ENCODE data around the gene HORMAD1. TPM values are rescaled to one million over a fixed set of nuclear protein-coding genes. Genes with fewer than 3 reads are reported as not detected.

HORMAD1 gene
- total and polyA plus RNA-seq, 2 experiments from 2014 or later = 0.50 TPM; not detected in 1

GRCh38 chr1:150696995-150697927 lies 23.4 kb downstream of the HORMAD1 start, which contains the start of gene GOLPH3L:
Gene GOLPH3L (minus strand): TSS chr1:150697154. CDS start chr1:150694838, 2,316 bp downstream.
- Histone ChIP-seq H3K27me3 (no peaks in the 10 kb centered on the region), H2AFZ (peak within 1 kb of the TSS; percentile 59), H3K79me2 (peaks cover 25% of the 10 kb centered on the region), H3K36me3 (replicated peaks; ENCODE audit: insufficient read depth, low read depth) (no peaks in the 10 kb centered on the region), H3K4me1 (ENCODE audit: insufficient read depth) (no peaks in the 10 kb centered on the region), H3K27ac (peak within 1 kb of the TSS; percentile 29), H3K9me2 (replicated peaks; ENCODE audit: insufficient read depth) (no peaks in the 10 kb centered on the region), H3K4me2 (peak within 1 kb of the TSS; percentile 83), H3K4me3 (peak within 1 kb of the TSS; percentile 38), H3K9me3 (ENCODE audit: low read depth) (no peaks in the 10 kb centered on the region), H4K20me1 (ENCODE audit: insufficient read depth, poor library complexity, severe bottlenecking) (no peaks in the 10 kb centered on the region)
- TF ChIP-seq, protein P1, sequence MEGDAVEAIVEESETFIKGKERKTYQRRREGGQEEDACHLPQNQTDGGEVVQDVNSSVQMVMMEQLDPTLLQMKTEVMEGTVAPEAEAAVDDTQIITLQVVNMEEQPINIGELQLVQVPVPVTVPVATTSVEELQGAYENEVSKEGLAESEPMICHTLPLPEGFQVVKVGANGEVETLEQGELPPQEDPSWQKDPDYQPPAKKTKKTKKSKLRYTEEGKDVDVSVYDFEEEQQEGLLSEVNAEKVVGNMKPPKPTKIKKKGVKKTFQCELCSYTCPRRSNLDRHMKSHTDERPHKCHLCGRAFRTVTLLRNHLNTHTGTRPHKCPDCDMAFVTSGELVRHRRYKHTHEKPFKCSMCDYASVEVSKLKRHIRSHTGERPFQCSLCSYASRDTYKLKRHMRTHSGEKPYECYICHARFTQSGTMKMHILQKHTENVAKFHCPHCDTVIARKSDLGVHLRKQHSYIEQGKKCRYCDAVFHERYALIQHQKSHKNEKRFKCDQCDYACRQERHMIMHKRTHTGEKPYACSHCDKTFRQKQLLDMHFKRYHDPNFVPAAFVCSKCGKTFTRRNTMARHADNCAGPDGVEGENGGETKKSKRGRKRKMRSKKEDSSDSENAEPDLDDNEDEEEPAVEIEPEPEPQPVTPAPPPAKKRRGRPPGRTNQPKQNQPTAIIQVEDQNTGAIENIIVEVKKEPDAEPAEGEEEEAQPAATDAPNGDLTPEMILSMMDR (IDR thresholded peaks at IDR 0.05; ENCODE audit: poor library complexity) = no peak
- TF ChIP-seq EZH2phosphoT487 (IDR thresholded peaks at IDR 0.05; ENCODE audit: low read depth, severe bottlenecking, unreplicated experiment) (no peak), EZH2 (IDR thresholded peaks at IDR 0.05; ENCODE audit: borderline replicate concordance) (no peak)
- peak; percentile 95 for DNase-seq (ENCODE audit: low spot score)
- 7% methylated on average over 18 of the region's 18 CpGs for WGBS (ENCODE audit: low lambda C conversion rate, missing lambda C conversion rate)

GRCh38 chr1:150696590-150696989 lies 24.1 kb downstream of the HORMAD1 start:
- H3K79me2 ChIP-seq = peaks cover 25% of the 10 kb centered on the region
- no peak for TF ChIP-seq EZH2phosphoT487 (IDR thresholded peaks at IDR 0.05; ENCODE audit: low read depth, severe bottlenecking, unreplicated experiment)
- no peak for TF ChIP-seq EZH2 (IDR thresholded peaks at IDR 0.05; ENCODE audit: borderline replicate concordance)
- TF ChIP-seq, protein P1 (IDR thresholded peaks at IDR 0.05; ENCODE audit: poor library complexity) = no peak
- peak; percentile 4 for DNase-seq (ENCODE audit: low spot score)
- H3K4me3 ChIP-seq = peak overlapping the region; percentile 38
- no peaks in the 10 kb centered on the region for H3K27me3 ChIP-seq
- peak overlapping the region; percentile 29 for H3K27ac ChIP-seq
- no peaks in the 10 kb centered on the region for H3K9me3 ChIP-seq (ENCODE audit: low read depth)
- H3K36me3 ChIP-seq (replicated peaks; ENCODE audit: insufficient read depth, low read depth) = no peaks in the 10 kb centered on the region
- H3K9me2 ChIP-seq (replicated peaks; ENCODE audit: insufficient read depth) = no peaks in the 10 kb centered on the region
- H2AFZ ChIP-seq = peak overlapping the region; percentile 48
- 1% methylated on average over 6 of the region's 6 CpGs for WGBS (ENCODE audit: low lambda C conversion rate, missing lambda C conversion rate)
- H3K4me2 ChIP-seq = peak overlapping the region; percentile 83
- no peaks in the 10 kb centered on the region for H4K20me1 ChIP-seq (ENCODE audit: insufficient read depth, poor library complexity, severe bottlenecking)
- H3K4me1 ChIP-seq (ENCODE audit: insufficient read depth) = no peaks in the 10 kb centered on the region

- Histone ChIP-seq H3K4me1 (ENCODE audit: insufficient read depth) (no peaks in the 10 kb centered on the region), H3K9me2 (replicated peaks; ENCODE audit: insufficient read depth) (no peaks in the 10 kb centered on the region), H3K79me2 (peaks cover 28% of the 10 kb centered on the region), H3K4me3 (peak overlapping the region; percentile 38), H3K9me3 (ENCODE audit: low read depth) (no peaks in the 10 kb centered on the region), H2AFZ (no peak overlapping the region), H3K4me2 (peak overlapping the region; percentile 83), H4K20me1 (ENCODE audit: insufficient read depth, poor library complexity, severe bottlenecking) (no peaks in the 10 kb centered on the region), H3K27ac (peak overlapping the region; percentile 29), H3K36me3 (replicated peaks; ENCODE audit: insufficient read depth, low read depth) (no peaks in the 10 kb centered on the region), H3K27me3 (no peaks in the 10 kb centered on the region)
- TF ChIP-seq EZH2phosphoT487 (IDR thresholded peaks at IDR 0.05; ENCODE audit: low read depth, severe bottlenecking, unreplicated experiment) (no peak), EZH2 (IDR thresholded peaks at IDR 0.05; ENCODE audit: borderline replicate concordance) (no peak)
- TF ChIP-seq, protein P1 (IDR thresholded peaks at IDR 0.05; ENCODE audit: poor library complexity) = no peak
- DNase-seq (ENCODE audit: low spot score) = no peak
- WGBS (ENCODE audit: low lambda C conversion rate, missing lambda C conversion rate) = 56% methylated on average over 1 of the region's 1 CpG
Observed at GRCh38 chr1:150696162-150696561, 24.5 kb downstream of the HORMAD1 start.

All from hepatocyte (in vitro differentiated cells).